ENCODE results near the gene TANGO2.

TANGO2 gene

GRCh38 chr22:19974268-19974861 lies 46.5 kb upstream of the TANGO2 start:
- Mint-ChIP-seq H3K9me3 (no peaks in the 10 kb centered on the region), H3K4me1 (peaks cover 16% of the 10 kb centered on the region), H3K27ac (peak overlapping the region; percentile 84), H3K27me3 (ENCODE audit: low read depth, poor library complexity) (no peaks in the 10 kb centered on the region), H3K4me3 (no peak overlapping the region), H3K36me3 (ENCODE audit: low read depth) (no peaks in the 10 kb centered on the region)
- TF ChIP-seq, protein P1, sequence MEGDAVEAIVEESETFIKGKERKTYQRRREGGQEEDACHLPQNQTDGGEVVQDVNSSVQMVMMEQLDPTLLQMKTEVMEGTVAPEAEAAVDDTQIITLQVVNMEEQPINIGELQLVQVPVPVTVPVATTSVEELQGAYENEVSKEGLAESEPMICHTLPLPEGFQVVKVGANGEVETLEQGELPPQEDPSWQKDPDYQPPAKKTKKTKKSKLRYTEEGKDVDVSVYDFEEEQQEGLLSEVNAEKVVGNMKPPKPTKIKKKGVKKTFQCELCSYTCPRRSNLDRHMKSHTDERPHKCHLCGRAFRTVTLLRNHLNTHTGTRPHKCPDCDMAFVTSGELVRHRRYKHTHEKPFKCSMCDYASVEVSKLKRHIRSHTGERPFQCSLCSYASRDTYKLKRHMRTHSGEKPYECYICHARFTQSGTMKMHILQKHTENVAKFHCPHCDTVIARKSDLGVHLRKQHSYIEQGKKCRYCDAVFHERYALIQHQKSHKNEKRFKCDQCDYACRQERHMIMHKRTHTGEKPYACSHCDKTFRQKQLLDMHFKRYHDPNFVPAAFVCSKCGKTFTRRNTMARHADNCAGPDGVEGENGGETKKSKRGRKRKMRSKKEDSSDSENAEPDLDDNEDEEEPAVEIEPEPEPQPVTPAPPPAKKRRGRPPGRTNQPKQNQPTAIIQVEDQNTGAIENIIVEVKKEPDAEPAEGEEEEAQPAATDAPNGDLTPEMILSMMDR (IDR thresholded peaks at IDR 0.05) = no peak
- peak; percentile 73 for DNase-seq

DNA sequence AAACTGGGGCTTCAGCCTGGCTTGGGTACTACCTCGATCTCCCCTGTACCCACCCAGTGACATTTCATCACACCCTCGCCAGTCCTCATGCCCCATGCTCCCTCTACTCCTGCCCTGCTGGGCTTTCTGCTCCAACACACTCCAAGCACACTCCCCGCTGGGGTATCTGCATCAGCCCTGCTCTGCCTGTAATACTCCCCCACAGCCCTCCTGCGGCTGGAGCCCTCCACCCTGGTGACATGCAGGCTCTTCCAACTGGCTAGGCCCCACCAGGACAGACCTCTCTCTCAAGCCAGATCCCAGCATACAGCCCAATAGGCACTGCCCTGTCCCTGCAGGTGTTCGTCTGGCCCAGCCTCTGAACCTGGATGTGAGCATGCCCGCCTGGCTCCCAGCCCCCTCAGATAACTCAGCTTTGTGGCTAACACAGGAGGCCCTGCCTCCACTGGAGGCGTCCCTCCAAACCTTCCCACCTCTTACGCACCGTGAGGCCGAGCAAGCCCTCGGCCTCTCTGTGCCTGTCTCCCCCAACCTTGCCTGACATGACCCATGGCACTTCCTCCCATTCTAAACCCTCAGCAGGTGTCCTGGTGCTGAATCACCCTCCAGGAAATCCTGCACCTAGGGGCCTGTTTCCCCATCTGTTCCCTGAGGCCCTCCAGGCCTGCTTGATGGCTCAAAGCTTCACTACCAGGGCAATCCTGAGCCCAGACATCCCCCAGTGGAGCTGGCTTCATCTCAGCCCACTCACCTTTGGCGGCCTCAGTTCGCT lies 45.8 kb upstream of the TANGO2 start:
- peaks cover 16% of the 10 kb centered on the region for H3K4me1 Mint-ChIP-seq
- H3K27me3 Mint-ChIP-seq (ENCODE audit: low read depth, poor library complexity) = no peaks in the 10 kb centered on the region
- peak overlapping the region; percentile 84 for H3K27ac Mint-ChIP-seq
- no peak overlapping the region for H3K4me3 Mint-ChIP-seq
- H3K9me3 Mint-ChIP-seq = no peaks in the 10 kb centered on the region
- DNase-seq = no peak
- TF ChIP-seq, protein P1 (IDR thresholded peaks at IDR 0.05) = no peak
- H3K36me3 Mint-ChIP-seq (ENCODE audit: low read depth) = no peaks in the 10 kb centered on the region

- no peaks in the 10 kb centered on the region for H3K36me3 Mint-ChIP-seq (ENCODE audit: low read depth)
- DNase-seq = no peak
- TF ChIP-seq, protein P1 (IDR thresholded peaks at IDR 0.05) = no peak
- peaks cover 16% of the 10 kb centered on the region for H3K4me1 Mint-ChIP-seq
- no peaks in the 10 kb centered on the region for H3K9me3 Mint-ChIP-seq
- no peak overlapping the region for H3K4me3 Mint-ChIP-seq
- no peaks in the 10 kb centered on the region for H3K27me3 Mint-ChIP-seq (ENCODE audit: low read depth, poor library complexity)
- H3K27ac Mint-ChIP-seq = no peak overlapping the region
Observed at GRCh38 chr22:19975707-19976035, 45.2 kb upstream of the TANGO2 start.

GRCh38 chr22:19976671-19977070 lies 44.2 kb upstream of the TANGO2 start:
- Mint-ChIP-seq H3K27ac (no peak overlapping the region), H3K4me3 (no peak overlapping the region), H3K27me3 (ENCODE audit: low read depth, poor library complexity) (no peaks in the 10 kb centered on the region), H3K4me1 (peaks cover 16% of the 10 kb centered on the region), H3K9me3 (no peaks in the 10 kb centered on the region), H3K36me3 (ENCODE audit: low read depth) (no peaks in the 10 kb centered on the region)
- DNase-seq = no peak
- TF ChIP-seq, protein P1 (IDR thresholded peaks at IDR 0.05) = no peak

DNA sequence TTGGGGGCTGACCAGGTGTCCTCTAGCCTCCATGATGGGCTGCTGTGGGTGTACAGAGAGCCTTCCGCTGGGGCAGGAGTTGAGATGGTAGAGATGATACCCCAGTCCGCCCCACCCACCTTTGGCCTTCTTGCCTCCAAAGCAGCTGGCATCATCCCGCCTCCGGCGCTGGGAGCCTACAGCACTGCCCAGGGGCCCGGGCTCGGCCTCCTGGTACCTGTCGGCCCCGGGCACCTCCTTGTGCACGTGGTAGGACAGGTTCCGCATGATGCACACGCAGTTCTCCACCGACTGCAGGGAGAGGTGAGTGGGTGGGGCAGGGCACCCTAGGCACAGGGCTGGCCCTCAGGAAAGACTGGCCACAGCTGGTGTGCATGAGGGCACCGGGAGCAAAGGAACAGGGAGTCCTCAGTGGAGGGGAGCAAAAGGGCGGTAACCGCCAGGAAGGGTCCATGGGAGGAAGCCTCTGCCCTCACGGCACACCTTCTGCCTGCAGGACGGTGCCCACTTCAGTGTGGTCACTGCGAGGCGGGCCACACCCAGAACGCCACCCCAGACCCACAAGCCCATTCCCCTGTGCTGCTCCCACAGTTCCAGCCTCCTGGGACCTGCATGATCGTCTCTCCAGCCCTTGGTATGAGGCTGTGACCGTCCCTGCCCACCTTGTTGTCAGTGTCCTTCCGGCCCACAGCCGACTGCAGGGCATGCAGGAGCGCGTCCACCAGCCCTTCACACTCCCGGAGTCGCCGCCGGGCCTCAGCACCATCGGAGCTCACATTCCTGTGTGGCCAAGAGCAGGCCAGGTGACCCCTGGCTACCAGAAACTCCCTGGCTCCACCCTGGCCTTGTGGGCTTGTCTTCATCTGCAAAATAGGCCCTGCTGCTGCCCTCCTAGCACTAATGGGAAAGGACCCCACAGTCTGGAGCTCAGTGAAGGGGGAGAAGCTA lies 43.3 kb upstream of the TANGO2 start:
- Mint-ChIP-seq H3K27ac (peak overlapping the region; percentile 72), H3K27me3 (ENCODE audit: low read depth, poor library complexity) (no peaks in the 10 kb centered on the region), H3K9me3 (no peaks in the 10 kb centered on the region), H3K4me3 (no peak overlapping the region), H3K36me3 (ENCODE audit: low read depth) (no peaks in the 10 kb centered on the region), H3K4me1 (peaks cover 16% of the 10 kb centered on the region)
- DNase-seq = no peak
- TF ChIP-seq, protein P1 (IDR thresholded peaks at IDR 0.05) = no peak
